HepG2 (cell line): ENCODE measurements around the gene ACTL6A. TPM values are rescaled to one million over a fixed set of nuclear protein-coding genes. Genes with fewer than 3 reads are reported as not detected.

Experiments
- KLF9 ChIP-seq: IDR thresholded peaks from 2 replicates; pipeline ENCODE4 v1.6.1; 2016; ENCODE audit warnings: low read depth
- SAFB2 ChIP-seq: sonication (generic); formaldehyde crosslinking; IDR thresholded peaks from 2 replicates; pipeline ENCODE4 v1.5.1; 2020; ENCODE audit warnings: missing genetic modification reagents, low read depth, mild to moderate bottlenecking, borderline replicate concordance
- ZFAT ChIP-seq: sonication (generic); formaldehyde crosslinking; conservative IDR thresholded peaks from 2 replicates; pipeline ENCODE4 v1.8.1; 2023; ENCODE audit warnings: missing genetic modification reagents, inconsistent platforms
- ZNF724P ChIP-seq: sonication (generic); formaldehyde crosslinking; IDR thresholded peaks from 2 replicates; pipeline ENCODE4 v1.8.0; 2022; ENCODE audit warnings: missing genetic modification reagents, borderline replicate concordance
- ZNF780A ChIP-seq: sonication (generic); formaldehyde crosslinking; IDR thresholded peaks from 2 replicates; pipeline ENCODE4 v1.8.0; 2022; ENCODE audit warnings: mild to moderate bottlenecking, missing genetic modification reagents, moderate library complexity
- polyA plus RNA-seq, 8 experiments: library from polyadenylated mRNA; depleted of rRNA in 3 of 8; stranded (reverse) in 7 of 8; unstranded in 1 of 8; fragments of >200 nt; fragmentation: Illumina TruSeq in 4 of 8; extraction: Trizol in 4 of 8; gene quantifications; 2 replicates each; pipeline versions ENCODE4 v1.2.1 to v1.2.3, GENCODE V29; 2011 to 2016; ENCODE audit warnings: low read depth in 4 of 8, missing spikeins in 1 of 8, mixed read lengths in 1 of 8; ENCODE audit not compliant: insufficient read depth in 1 of 8
- total RNA-seq, 5 experiments: library from RNA; depleted of rRNA; stranded (reverse); fragments of >200 nt; fragmentation: Illumina TruSeq; extraction: Trizol; gene quantifications; 2 replicates each; pipeline ENCODE4 v1.2.3, GENCODE V29; 2016; ENCODE audit warnings: low read depth in 1 of 5
- TF ChIP-seq, protein P1 (sequence below): sonication (generic); formaldehyde crosslinking; IDR thresholded peaks from 2 replicates; pipeline ENCODE4 v1.5.1; 2020; ENCODE audit warnings: mild to moderate bottlenecking, moderate library complexity, missing genetic modification reagents
- TF ChIP-seq, protein P2 (sequence below): sonication (generic); formaldehyde crosslinking; IDR thresholded peaks from 2 replicates; pipeline ENCODE4 v1.4.0; 2020; ENCODE audit warnings: missing genetic modification reagents
- TF ChIP-seq, protein P3 (sequence below): sonication (generic); formaldehyde crosslinking; IDR thresholded peaks from 2 replicates; pipeline ENCODE4 v1.5.1; 2020; ENCODE audit warnings: mild to moderate bottlenecking, missing genetic modification reagents, moderate library complexity
- TF ChIP-seq, protein P4 (sequence below): sonication (generic); formaldehyde crosslinking; IDR thresholded peaks from 2 replicates; pipeline ENCODE4 v1.5.0; 2020; ENCODE audit warnings: mild to moderate bottlenecking, low read depth, missing genetic modification reagents, borderline replicate concordance
- TF ChIP-seq, protein P5 (sequence below): sonication (generic); formaldehyde crosslinking; conservative IDR thresholded peaks from 2 replicates; pipeline ENCODE4 v1.8.0; 2022; ENCODE audit warnings: low read depth, missing genetic modification reagents

Gene ACTL6A
- total and polyA plus RNA-seq, 2 of the 13 experiments (the other 11 are each of a cell fraction or from before 2014, with no cell fraction given), result 58.1 to 84.1 TPM

DNA sequence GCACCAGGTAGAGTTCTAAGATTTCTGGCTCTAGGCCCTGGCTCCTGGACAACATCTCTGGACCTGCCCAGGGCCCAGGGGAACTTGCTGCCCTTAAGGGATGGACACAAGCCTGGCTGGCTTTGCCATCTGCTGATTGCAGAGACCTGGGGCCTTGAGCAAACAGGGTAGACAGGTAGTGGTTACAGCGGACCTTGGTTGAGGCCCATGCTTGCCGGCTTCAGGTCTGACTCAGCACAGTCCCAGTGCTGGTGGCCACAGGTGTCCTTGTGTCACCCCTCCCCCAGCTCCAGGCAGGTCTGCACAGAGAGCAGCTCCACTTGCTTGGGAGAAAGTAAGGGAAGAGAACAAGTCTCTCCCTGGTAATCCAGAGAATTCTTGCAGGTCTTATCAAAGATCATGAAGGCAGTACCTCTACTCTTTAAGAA is 15.9 kb upstream of the ACTL6A start (continued):
- TF ChIP-seq, protein P1, sequence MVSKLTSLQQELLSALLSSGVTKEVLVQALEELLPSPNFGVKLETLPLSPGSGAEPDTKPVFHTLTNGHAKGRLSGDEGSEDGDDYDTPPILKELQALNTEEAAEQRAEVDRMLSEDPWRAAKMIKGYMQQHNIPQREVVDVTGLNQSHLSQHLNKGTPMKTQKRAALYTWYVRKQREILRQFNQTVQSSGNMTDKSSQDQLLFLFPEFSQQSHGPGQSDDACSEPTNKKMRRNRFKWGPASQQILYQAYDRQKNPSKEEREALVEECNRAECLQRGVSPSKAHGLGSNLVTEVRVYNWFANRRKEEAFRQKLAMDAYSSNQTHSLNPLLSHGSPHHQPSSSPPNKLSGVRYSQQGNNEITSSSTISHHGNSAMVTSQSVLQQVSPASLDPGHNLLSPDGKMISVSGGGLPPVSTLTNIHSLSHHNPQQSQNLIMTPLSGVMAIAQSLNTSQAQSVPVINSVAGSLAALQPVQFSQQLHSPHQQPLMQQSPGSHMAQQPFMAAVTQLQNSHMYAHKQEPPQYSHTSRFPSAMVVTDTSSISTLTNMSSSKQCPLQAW (CRISPR knock-in tag), result no peak
- TF ChIP-seq KLF9 (no peak), SAFB2 (CRISPR knock-in tag) (no peak), ZNF780A (CRISPR knock-in tag) (no peak), ZFAT (CRISPR knock-in tag) (no peak), ZNF724P (no peak)
- TF ChIP-seq, protein P2, sequence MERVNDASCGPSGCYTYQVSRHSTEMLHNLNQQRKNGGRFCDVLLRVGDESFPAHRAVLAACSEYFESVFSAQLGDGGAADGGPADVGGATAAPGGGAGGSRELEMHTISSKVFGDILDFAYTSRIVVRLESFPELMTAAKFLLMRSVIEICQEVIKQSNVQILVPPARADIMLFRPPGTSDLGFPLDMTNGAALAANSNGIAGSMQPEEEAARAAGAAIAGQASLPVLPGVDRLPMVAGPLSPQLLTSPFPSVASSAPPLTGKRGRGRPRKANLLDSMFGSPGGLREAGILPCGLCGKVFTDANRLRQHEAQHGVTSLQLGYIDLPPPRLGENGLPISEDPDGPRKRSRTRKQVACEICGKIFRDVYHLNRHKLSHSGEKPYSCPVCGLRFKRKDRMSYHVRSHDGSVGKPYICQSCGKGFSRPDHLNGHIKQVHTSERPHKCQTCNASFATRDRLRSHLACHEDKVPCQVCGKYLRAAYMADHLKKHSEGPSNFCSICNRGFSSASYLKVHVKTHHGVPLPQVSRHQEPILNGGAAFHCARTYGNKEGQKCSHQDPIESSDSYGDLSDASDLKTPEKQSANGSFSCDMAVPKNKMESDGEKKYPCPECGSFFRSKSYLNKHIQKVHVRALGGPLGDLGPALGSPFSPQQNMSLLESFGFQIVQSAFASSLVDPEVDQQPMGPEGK, result no peak
- TF ChIP-seq, protein P3, sequence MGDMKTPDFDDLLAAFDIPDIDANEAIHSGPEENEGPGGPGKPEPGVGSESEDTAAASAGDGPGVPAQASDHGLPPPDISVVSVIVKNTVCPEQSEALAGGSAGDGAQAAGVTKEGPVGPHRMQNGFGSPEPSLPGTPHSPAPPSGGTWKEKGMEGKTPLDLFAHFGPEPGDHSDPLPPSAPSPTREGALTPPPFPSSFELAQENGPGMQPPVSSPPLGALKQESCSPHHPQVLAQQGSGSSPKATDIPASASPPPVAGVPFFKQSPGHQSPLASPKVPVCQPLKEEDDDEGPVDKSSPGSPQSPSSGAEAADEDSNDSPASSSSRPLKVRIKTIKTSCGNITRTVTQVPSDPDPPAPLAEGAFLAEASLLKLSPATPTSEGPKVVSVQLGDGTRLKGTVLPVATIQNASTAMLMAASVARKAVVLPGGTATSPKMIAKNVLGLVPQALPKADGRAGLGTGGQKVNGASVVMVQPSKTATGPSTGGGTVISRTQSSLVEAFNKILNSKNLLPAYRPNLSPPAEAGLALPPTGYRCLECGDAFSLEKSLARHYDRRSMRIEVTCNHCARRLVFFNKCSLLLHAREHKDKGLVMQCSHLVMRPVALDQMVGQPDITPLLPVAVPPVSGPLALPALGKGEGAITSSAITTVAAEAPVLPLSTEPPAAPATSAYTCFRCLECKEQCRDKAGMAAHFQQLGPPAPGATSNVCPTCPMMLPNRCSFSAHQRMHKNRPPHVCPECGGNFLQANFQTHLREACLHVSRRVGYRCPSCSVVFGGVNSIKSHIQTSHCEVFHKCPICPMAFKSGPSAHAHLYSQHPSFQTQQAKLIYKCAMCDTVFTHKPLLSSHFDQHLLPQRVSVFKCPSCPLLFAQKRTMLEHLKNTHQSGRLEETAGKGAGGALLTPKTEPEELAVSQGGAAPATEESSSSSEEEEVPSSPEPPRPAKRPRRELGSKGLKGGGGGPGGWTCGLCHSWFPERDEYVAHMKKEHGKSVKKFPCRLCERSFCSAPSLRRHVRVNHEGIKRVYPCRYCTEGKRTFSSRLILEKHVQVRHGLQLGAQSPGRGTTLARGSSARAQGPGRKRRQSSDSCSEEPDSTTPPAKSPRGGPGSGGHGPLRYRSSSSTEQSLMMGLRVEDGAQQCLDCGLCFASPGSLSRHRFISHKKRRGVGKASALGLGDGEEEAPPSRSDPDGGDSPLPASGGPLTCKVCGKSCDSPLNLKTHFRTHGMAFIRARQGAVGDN (CRISPR knock-in tag), result peak; percentile 32; the same call in 1 of the 2 replicates
- TF ChIP-seq, protein P4, sequence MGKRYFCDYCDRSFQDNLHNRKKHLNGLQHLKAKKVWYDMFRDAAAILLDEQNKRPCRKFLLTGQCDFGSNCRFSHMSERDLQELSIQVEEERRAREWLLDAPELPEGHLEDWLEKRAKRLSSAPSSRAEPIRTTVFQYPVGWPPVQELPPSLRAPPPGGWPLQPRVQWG (CRISPR knock-in tag), result no peak
- TF ChIP-seq, protein P5, sequence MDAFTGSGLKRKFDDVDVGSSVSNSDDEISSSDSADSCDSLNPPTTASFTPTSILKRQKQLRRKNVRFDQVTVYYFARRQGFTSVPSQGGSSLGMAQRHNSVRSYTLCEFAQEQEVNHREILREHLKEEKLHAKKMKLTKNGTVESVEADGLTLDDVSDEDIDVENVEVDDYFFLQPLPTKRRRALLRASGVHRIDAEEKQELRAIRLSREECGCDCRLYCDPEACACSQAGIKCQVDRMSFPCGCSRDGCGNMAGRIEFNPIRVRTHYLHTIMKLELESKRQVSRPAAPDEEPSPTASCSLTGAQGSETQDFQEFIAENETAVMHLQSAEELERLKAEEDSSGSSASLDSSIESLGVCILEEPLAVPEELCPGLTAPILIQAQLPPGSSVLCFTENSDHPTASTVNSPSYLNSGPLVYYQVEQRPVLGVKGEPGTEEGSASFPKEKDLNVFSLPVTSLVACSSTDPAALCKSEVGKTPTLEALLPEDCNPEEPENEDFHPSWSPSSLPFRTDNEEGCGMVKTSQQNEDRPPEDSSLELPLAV, result no peak
